ENCODE results near the gene TMEM266.

TMEM266 gene

GRCh38 chr15:76206325-76206976, 146.7 kb downstream of the TMEM266 start:
- DNase-seq, result peak; percentile 70

- no peak for DNase-seq
These were observed 148.4 kb downstream of the TMEM266 start for GRCh38 chr15:76208084-76208785.

GRCh38 chr15:76208786-76209424, 149.1 kb downstream of the TMEM266 start:
- no peak for DNase-seq

GRCh38 chr15:76209523-76209922, 149.7 kb downstream of the TMEM266 start:
- no peak for DNase-seq

GRCh38 chr15:76209942-76210341, 150.2 kb downstream of the TMEM266 start:
- DNase-seq, result no peak

GRCh38 chr15:76215634-76216033, 155.8 kb downstream of the TMEM266 start:
- no peak for DNase-seq

GRCh38 chr15:76217029-76217881, 157.5 kb downstream of the TMEM266 start:
- no peak for DNase-seq

GRCh38 chr15:76217882-76218217, 158.1 kb downstream of the TMEM266 start:
- DNase-seq, result no peak

GRCh38 chr15:76221085-76221767, 161.4 kb downstream of the TMEM266 start:
- DNase-seq, result no peak

- no peak for DNase-seq
These were observed 162.4 kb downstream of the TMEM266 start for GRCh38 chr15:76222159-76222558.

- DNase-seq, result no peak
These were observed 163.7 kb downstream of the TMEM266 start for GRCh38 chr15:76223521-76223920.

GRCh38 chr15:76229266-76229665, 169.5 kb downstream of the TMEM266 start:
- no peak for DNase-seq

- DNase-seq, result no peak
These were observed 174.1 kb downstream of the TMEM266 start for GRCh38 chr15:76233921-76234320.

GRCh38 chr15:76234337-76234889, 174.6 kb downstream of the TMEM266 start:
- DNase-seq, result no peak

- no peak for DNase-seq
These were observed 175.5 kb downstream of the TMEM266 start for GRCh38 chr15:76235186-76235826.

- no peak for DNase-seq
These were observed 176.6 kb downstream of the TMEM266 start for GRCh38 chr15:76236350-76236749.

- no peak for DNase-seq
These were observed 180.0 kb downstream of the TMEM266 start for GRCh38 chr15:76239786-76240185.

GRCh38 chr15:76245072-76245610, 185.4 kb downstream of the TMEM266 start:
- DNase-seq, result no peak

- DNase-seq, result no peak
These were observed 191.9 kb downstream of the TMEM266 start for GRCh38 chr15:76251717-76252116.

- DNase-seq, result no peak
These were observed 192.5 kb downstream of the TMEM266 start for GRCh38 chr15:76252249-76252648.

- DNase-seq, result no peak
These were observed 194.1 kb downstream of the TMEM266 start for GRCh38 chr15:76253691-76254473.

Measured in NCI-H510A (cell line).